H1 (cell line): ENCODE results near the gene ACHE. TPM values are rescaled to one million over a fixed set of nuclear protein-coding genes. Genes with fewer than 3 reads are reported as not detected.

Experiments used
- CTCF ChIA-PET: fragments of 300-600 bp; sonication (Branson Sonifier 250); formaldehyde crosslinking; loops from one replicate; lab custom pipeline; 2021; ENCODE audit not compliant: partially characterized antibody; lab: Charles Lee
- POLR2A ChIA-PET: fragments of 300-600 bp; sonication (Branson Sonifier 250); formaldehyde crosslinking; loops from one replicate; lab custom pipeline; 2021; ENCODE audit warnings: inconsistent platforms; ENCODE audit not compliant: partially characterized antibody; lab: Charles Lee
- DNase-seq, 2 experiments: peaks; one replicate each; pipeline versions ENCODE4 v3.0.0 to v3.0.0-alpha.2; 2010 to 2022; ENCODE audit warnings: low spot score in 2 of 2, low read depth in 1 of 2, mixed read lengths in 1 of 2
- FAIRE-seq: peaks from 2 replicates; lab custom pipeline; 2011; peaks lifted over from hg19 to GRCh38; lab: Jason Lieb, UNC
- H2AFZ ChIP-seq: 2 replicates; pipeline ENCODE4 v1.8.1; 2012; ENCODE audit warnings: low read length, inconsistent platforms
- H2AK5ac ChIP-seq: 2 replicates; pipeline ENCODE4 v1.6.1; 2013; ENCODE audit warnings: low read depth, low read length
- H2BK120ac ChIP-seq: replicated peaks from 2 replicates; pipeline ENCODE3; 2013; ENCODE audit warnings: low read depth, low read length, inconsistent platforms
- H2BK12ac ChIP-seq: 2 replicates; pipeline ENCODE4 v1.6.1; 2013; ENCODE audit warnings: low read depth, low read length
- H2BK15ac ChIP-seq: 2 replicates; pipeline ENCODE4 v1.6.1; 2013; ENCODE audit warnings: low read length
- H2BK20ac ChIP-seq: 2 replicates; pipeline ENCODE4 v1.6.1; 2013; ENCODE audit warnings: low read length
- H2BK5ac ChIP-seq: 2 replicates; pipeline ENCODE4 v1.6.1; 2013; ENCODE audit warnings: low read depth, low read length
- H3K14ac ChIP-seq: 2 replicates; pipeline ENCODE4 v1.6.1; 2013; ENCODE audit warnings: inconsistent platforms; ENCODE audit not compliant: insufficient read length
- H3K18ac ChIP-seq: 2 replicates; pipeline ENCODE4 v1.6.1; 2013; ENCODE audit warnings: low read length; ENCODE audit errors: extremely low read depth
- H3K23ac ChIP-seq: 2 replicates; pipeline ENCODE4 v1.6.1; 2013; ENCODE audit warnings: inconsistent platforms; ENCODE audit not compliant: insufficient read length
- H3K23me2 ChIP-seq: 2 replicates; pipeline ENCODE4 v1.6.1; 2013; ENCODE audit warnings: low read depth, low read length
- H3K27ac ChIP-seq: 2 replicates; pipeline ENCODE4 v1.6.1; 2011; ENCODE audit warnings: low read depth, low read length, inconsistent platforms
- H3K27me3 ChIP-seq, 4 experiments: replicated peaks in 1 of 4; 1 replicate in 1 of 4; 2 replicates in 3 of 4; pipeline versions ENCODE4 v1.6.1 to v1.8.1; 2011 to 2013; ENCODE audit warnings: low read length in 3 of 4, mild to moderate bottlenecking in 3 of 4, inconsistent platforms in 2 of 4, mixed read lengths in 2 of 4, moderate library complexity in 1 of 4; ENCODE audit not compliant: control insufficient read depth in 3 of 4, insufficient read depth in 3 of 4; ENCODE audit errors: extremely low read depth in 1 of 4
- H3K36me3 ChIP-seq, 4 experiments: 2 replicates each; pipeline versions ENCODE4 v1.6.1 to v1.8.1; 2011 to 2013; ENCODE audit warnings: mild to moderate bottlenecking in 4 of 4, low read length in 3 of 4, moderate library complexity in 2 of 4, control low read depth in 1 of 4, inconsistent platforms in 1 of 4; ENCODE audit not compliant: insufficient read depth in 4 of 4, control insufficient read depth in 2 of 4
- H3K4ac ChIP-seq: replicated peaks from 2 replicates; pipeline ENCODE3; 2013; ENCODE audit warnings: low read length, low read depth, mixed read lengths, inconsistent platforms; ENCODE audit not compliant: insufficient read length
- H3K4me1 ChIP-seq, 4 experiments: replicated peaks in 1 of 4; 1 replicate in 1 of 4; 2 replicates in 3 of 4; pipeline versions ENCODE4 v1.6.1 to v1.8.1; 2011 to 2013; ENCODE audit warnings: low read length in 3 of 4, inconsistent platforms in 2 of 4, mixed read lengths in 1 of 4; ENCODE audit not compliant: insufficient read depth in 4 of 4, control insufficient read depth in 3 of 4
- H3K4me2 ChIP-seq, 2 experiments: 2 replicates each; pipeline versions ENCODE4 v1.6.1 to v1.8.1; 2011 to 2013; ENCODE audit warnings: low read depth in 2 of 2, low read length in 2 of 2, control low read depth in 1 of 2, inconsistent platforms in 1 of 2, mild to moderate bottlenecking in 1 of 2; ENCODE audit not compliant: insufficient read depth in 1 of 2
- H3K4me3 ChIP-seq, 4 experiments: fragments of 200-600, 300-600 bp in 1 of 4; sonication (generic), shearing (Covaris generic), sonication (Bioruptor Twin) in 1 of 4; 2 replicates each; pipeline versions ENCODE4 v1.5.1 to v1.8.1; 2011 to 2016; ENCODE audit warnings: low read length in 4 of 4, low read depth in 3 of 4, control low read depth in 2 of 4, inconsistent platforms in 2 of 4, mild to moderate bottlenecking in 2 of 4, mixed read lengths in 1 of 4, moderate library complexity in 1 of 4; ENCODE audit not compliant: insufficient read depth in 2 of 4; ENCODE audit errors: extremely low read depth in 1 of 4
- H3K56ac ChIP-seq: replicated peaks from 2 replicates; pipeline ENCODE3; 2013; ENCODE audit warnings: low read depth, mild to moderate bottlenecking, mixed read lengths, low read length, inconsistent platforms; ENCODE audit not compliant: insufficient read length
- H3K79me1 ChIP-seq: 2 replicates; pipeline ENCODE4 v1.6.1; 2013; ENCODE audit warnings: low read depth, low read length, control low read depth
- H3K79me2 ChIP-seq, 2 experiments: 2 replicates each; pipeline versions ENCODE4 v1.6.1 to v1.8.1; 2012 to 2013; ENCODE audit warnings: low read length in 2 of 2, mild to moderate bottlenecking in 2 of 2, inconsistent platforms in 1 of 2; ENCODE audit not compliant: insufficient read depth in 2 of 2, control insufficient read depth in 1 of 2
- H3K9ac ChIP-seq, 4 experiments: replicated peaks in 1 of 4; 1 replicate in 1 of 4; 2 replicates in 3 of 4; pipeline versions ENCODE4 v1.6.1 to v1.8.1; 2011 to 2013; ENCODE audit warnings: low read depth in 3 of 4, low read length in 3 of 4, control low read depth in 2 of 4, mild to moderate bottlenecking in 2 of 4, moderate library complexity in 2 of 4, inconsistent platforms in 1 of 4; ENCODE audit errors: extremely low read depth in 1 of 4
- H3K9me3 ChIP-seq, 2 experiments: 2 replicates each; pipeline versions ENCODE4 v1.6.1 to v1.8.1; 2012 to 2013; ENCODE audit warnings: mild to moderate bottlenecking in 2 of 2, moderate library complexity in 2 of 2, control low read depth in 1 of 2, inconsistent platforms in 1 of 2, low read depth in 1 of 2, low read length in 1 of 2, mixed read lengths in 1 of 2; ENCODE audit not compliant: insufficient read depth in 2 of 2
- H4K20me1 ChIP-seq, 2 experiments: replicated peaks in 1 of 2; 2 replicates each; pipeline versions ENCODE3 to v1.8.1; 2011 to 2013; ENCODE audit warnings: inconsistent platforms in 2 of 2, low read length in 2 of 2, mild to moderate bottlenecking in 1 of 2; ENCODE audit not compliant: insufficient read depth in 2 of 2, control insufficient read depth in 1 of 2
- H4K5ac ChIP-seq: 2 replicates; pipeline ENCODE4 v1.6.1; 2013; ENCODE audit warnings: low read length, low read depth, mixed read lengths, inconsistent platforms; ENCODE audit not compliant: insufficient read length
- H4K8ac ChIP-seq: 2 replicates; pipeline ENCODE4 v1.8.0; 2013; ENCODE audit warnings: mild to moderate bottlenecking, moderate library complexity, low read length, inconsistent platforms; ENCODE audit not compliant: insufficient read depth; ENCODE audit errors: extremely low read depth
- H4K91ac ChIP-seq: replicated peaks from 2 replicates; pipeline ENCODE3; 2013; ENCODE audit warnings: low read length, mixed read lengths, inconsistent platforms; ENCODE audit not compliant: insufficient read length
- ZNF274 ChIP-seq: IDR thresholded peaks from 2 replicates; pipeline ENCODE4 v1.7.0; 2012; ENCODE audit warnings: low read length, borderline replicate concordance; ENCODE audit errors: extremely low read depth
- polyA plus RNA-seq, 7 experiments: library from polyadenylated mRNA; depleted of rRNA in 3 of 7; stranded (reverse) in 5 of 7; unstranded in 2 of 7; fragments of >200 nt in 5 of 7; fragments of 200-250 nt in 2 of 7; gene quantifications; 1 replicate in 5 of 7; 2 replicates in 1 of 7; 4 replicates in 1 of 7; pipeline versions ENCODE4 v1.2.1 to v1.2.3, GENCODE V29; 2011 to 2013; ENCODE audit warnings: missing spikeins in 2 of 7, mixed read lengths in 2 of 7
- total RNA-seq: library from RNA; stranded (reverse); fragmentation: NEBNext Ultra II Directional; extraction: Animal tissue kit (Norgen Biotek cat#: 25700); gene quantifications from 2 replicates; pipeline ENCODE4 v1.2.1, GENCODE V29; 2021
- TF ChIP-seq, protein P1 (sequence below), 3 experiments: IDR thresholded peaks; 1 replicate in 2 of 3; 2 replicates in 1 of 3; pipeline versions ENCODE4 v1.5.1 to v1.6.1; 2011; ENCODE audit warnings: low read length in 3 of 3, mild to moderate bottlenecking in 3 of 3, inconsistent platforms in 2 of 3, low read depth in 1 of 3, moderate library complexity in 1 of 3; ENCODE audit not compliant: insufficient read depth in 1 of 3; ENCODE audit errors: control extremely low read depth in 1 of 3

ACHE gene
- total and polyA plus RNA-seq, 2 of the 8 experiments (the other 6 are each of a cell fraction or from before 2014, with no cell fraction given) = 1.4 to 4.3 TPM

DNA sequence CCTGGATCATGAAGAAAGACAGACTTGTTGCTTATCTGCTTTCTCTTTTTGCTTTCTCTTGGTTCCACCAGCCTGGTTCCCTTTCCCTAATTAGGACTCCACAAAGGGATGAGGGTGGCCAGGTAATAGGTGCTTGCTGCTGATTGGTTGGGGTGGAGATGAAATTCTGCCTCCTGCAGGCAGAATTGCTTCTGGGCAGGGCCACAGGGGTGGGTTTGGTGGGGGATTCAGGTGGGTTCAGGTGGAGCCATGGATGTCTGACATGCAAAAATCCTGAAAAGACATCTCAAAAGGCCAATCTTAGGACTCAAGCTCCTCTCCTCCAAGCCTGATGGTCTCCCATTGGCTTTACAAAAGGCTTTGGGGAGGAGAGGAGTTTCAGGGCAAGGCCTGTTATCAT lies 25.4 kb upstream of the ACHE start:
- FAIRE-seq = no peak
- Histone ChIP-seq H3K9ac (no peak overlapping the region), H2AFZ (no peak overlapping the region), H3K4ac (no peak overlapping the region), H3K27me3 (no peaks in the 10 kb centered on the region), H3K79me2 (no peaks in the 10 kb centered on the region), H3K4me3 (no peak overlapping the region), H3K18ac (peak overlapping the region; percentile 4; the same call in 1 of the 2 replicates), H2BK5ac (peak overlapping the region; percentile 32; the same call in 1 of the 2 replicates), H3K79me1 (no peaks in the 10 kb centered on the region), H4K5ac (no peak overlapping the region), H3K23me2 (no peaks in the 10 kb centered on the region; the same call in none of the 2 replicates), H4K91ac (no peak overlapping the region), H4K8ac (no peak overlapping the region), H2BK20ac (no peak overlapping the region; the same call in 1 of the 2 replicates), H3K14ac (no peak overlapping the region), H2BK15ac (no peak overlapping the region; the same call in 1 of the 2 replicates), H3K27ac (no peak overlapping the region), H3K23ac (no peak overlapping the region), H4K20me1 (no peaks in the 10 kb centered on the region), H3K4me1 (peaks cover 0 to 2% (median under 1%) of the 10 kb centered on the region in 4 experiments; a peak in 1 of 7 replicates), H2AK5ac (no peak overlapping the region), H2BK12ac (no peak overlapping the region), H2BK120ac (no peak overlapping the region), H3K56ac (no peak overlapping the region), H3K36me3 (no peaks in the 10 kb centered on the region), H3K9me3 (no peaks in the 10 kb centered on the region), H3K4me2 (no peak overlapping the region)
- TF ChIP-seq, protein P1, sequence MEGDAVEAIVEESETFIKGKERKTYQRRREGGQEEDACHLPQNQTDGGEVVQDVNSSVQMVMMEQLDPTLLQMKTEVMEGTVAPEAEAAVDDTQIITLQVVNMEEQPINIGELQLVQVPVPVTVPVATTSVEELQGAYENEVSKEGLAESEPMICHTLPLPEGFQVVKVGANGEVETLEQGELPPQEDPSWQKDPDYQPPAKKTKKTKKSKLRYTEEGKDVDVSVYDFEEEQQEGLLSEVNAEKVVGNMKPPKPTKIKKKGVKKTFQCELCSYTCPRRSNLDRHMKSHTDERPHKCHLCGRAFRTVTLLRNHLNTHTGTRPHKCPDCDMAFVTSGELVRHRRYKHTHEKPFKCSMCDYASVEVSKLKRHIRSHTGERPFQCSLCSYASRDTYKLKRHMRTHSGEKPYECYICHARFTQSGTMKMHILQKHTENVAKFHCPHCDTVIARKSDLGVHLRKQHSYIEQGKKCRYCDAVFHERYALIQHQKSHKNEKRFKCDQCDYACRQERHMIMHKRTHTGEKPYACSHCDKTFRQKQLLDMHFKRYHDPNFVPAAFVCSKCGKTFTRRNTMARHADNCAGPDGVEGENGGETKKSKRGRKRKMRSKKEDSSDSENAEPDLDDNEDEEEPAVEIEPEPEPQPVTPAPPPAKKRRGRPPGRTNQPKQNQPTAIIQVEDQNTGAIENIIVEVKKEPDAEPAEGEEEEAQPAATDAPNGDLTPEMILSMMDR (IDR thresholded peaks at IDR 0.05; ENCODE audit: control extremely low read depth in 1 of 3, insufficient read depth in 1 of 3, low read depth in 1 of 3, low read length in 3 of 3) = peak in 2 of 3 experiments; percentile 22 to 26; a peak in 2 of 4 replicates
- no peak for TF ChIP-seq ZNF274
- POLR2A ChIA-PET = no interaction called here
- DNase-seq = no peak
- CTCF ChIA-PET = interaction anchor here (0.7 to 1.5 kb wide), 5 partner anchors 11 to 37 kb away, joined by 3 to 6 read pairs (median 4); no protein-coding TSS in a partner anchor
